Epithelial cell of proximal tubule (primary cell): ENCODE data around the gene ZNF554. TPM values are rescaled to one million over a fixed set of nuclear protein-coding genes. Genes with fewer than 3 reads are reported as not detected.

Experiments
- DNase-seq: peaks from one replicate; pipeline ENCODE4 v3.0.0-alpha.2; 2011; ENCODE audit warnings: low read depth
- H3K4me3 ChIP-seq: 2 replicates; pipeline ENCODE4 v1.5.1; 2011; ENCODE audit warnings: low read depth, mild to moderate bottlenecking, low read length
- CTCF ChIP-seq: conservative IDR thresholded peaks from 2 replicates; pipeline ENCODE4 v1.5.1; 2012; ENCODE audit warnings: low read depth, mild to moderate bottlenecking, low read length
- total RNA-seq: library from RNA; depleted of rRNA; stranded (reverse); fragments of >200 nt; gene quantifications from 2 replicates; pipeline ENCODE4 v1.2.3, GENCODE V29; 2015

The ZNF554 gene
- total RNA-seq, 1 donor from 2014 or later = 2.5 TPM

GRCh38 chr19:2834294-2834871 is 14.7 kb downstream of the ZNF554 start:
- DNase-seq = no peak
- TF ChIP-seq CTCF = no peak
- H3K4me3 ChIP-seq = no peak overlapping the region

GRCh38 chr19:2837430-2837829 is 17.8 kb downstream of the ZNF554 start:
- H3K4me3 ChIP-seq = no peak overlapping the region
- no peak for DNase-seq
- TF ChIP-seq CTCF = no peak

DNA sequence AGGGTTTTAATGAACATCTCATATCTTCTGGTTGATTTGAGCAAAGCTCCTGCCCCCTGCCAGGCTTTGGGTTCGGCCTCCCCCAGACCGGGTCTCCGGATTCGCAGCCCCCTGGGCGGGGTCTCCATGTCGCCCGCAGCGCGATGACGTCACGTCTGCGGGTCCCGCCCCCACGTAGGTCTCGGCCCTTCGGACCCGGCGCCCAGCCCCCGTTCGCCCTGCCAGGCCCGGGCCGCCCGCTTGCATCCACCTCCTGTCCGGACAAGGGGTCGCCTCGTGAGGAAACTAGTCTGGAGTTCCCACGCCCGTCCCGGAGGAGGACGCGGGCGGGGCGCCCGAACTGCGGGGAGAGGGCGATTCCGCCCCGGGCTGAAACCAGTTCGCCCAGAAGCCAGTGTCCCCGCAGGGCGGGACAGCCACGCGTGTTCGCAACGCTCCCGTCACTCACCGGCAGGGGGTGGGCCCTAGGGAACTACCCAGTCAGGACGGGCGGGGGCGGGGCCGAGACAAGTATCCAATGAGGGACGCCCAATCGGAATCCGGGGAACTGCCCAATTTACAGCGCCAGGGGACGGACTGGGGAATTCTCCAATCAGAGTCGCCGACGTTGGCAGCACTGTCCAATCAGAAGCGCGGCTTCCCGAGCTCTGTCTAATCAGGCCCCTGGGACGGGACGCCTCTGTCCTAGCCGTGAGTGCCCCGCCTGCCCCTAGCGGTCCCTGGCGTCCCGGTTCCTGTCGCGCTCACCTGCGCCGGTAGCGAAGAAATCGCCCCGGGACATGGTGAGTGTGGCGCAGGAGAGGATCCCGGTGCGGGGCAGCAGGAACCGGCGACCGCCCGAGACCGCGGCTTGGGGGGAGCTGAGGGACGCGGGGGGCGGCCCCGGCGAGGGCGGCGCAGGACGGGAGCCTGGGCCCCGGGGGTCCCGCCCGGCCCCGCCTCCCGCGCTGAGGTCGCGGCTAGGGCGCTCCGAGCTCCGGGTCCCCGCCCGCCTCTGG is 21.4 kb downstream of the ZNF554 start, which contains the start of gene ZNF555:
Gene ZNF555, plus strand, starts transcription at position 682 of the 998 bp plus-strand sequence. Its CDS starts 98 bp downstream, at position 780.
- H3K4me3 ChIP-seq = peak within 1 kb of the TSS; percentile 89
- peak; percentile 40 for TF ChIP-seq CTCF
- peak; percentile 88 for DNase-seq

DNA sequence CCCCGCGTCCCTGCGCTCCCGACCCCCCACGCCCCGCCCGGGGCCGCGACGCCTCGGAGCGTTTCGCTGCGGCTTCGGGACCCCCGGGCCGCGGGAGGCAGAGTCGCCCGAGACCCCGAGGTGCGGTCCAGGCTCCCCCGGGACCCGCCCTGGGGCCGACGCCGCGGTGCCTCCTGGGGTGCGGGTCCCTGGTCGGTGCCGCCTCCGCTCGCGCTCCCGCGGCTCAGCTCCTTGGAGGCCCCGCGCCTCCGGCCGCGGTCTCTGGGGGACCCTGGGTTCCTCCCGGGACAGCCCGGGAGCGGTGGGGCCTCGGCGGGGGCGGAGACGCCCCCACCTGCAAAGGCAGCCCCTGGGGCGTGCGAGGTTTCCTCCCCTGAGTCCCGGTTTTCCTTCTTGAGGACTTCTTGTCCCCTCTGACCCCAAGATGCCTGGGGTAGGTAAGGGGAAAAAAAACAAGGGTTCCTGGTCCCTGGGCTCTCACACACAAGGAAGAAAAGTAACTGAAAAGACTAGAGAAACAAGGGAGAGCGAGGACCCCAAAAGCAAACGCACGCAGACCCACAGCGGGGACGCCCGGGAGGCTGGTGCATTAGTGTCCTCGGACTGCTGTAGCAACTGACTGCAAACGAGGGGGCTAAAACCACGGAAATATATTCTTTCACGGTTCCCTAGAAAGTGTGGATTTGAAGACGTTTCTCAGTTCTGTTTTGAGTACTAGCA is 22.3 kb downstream of the ZNF554 start:
- DNase-seq = no peak
- no peak for TF ChIP-seq CTCF
- H3K4me3 ChIP-seq = peak overlapping the region; percentile 89

DNA sequence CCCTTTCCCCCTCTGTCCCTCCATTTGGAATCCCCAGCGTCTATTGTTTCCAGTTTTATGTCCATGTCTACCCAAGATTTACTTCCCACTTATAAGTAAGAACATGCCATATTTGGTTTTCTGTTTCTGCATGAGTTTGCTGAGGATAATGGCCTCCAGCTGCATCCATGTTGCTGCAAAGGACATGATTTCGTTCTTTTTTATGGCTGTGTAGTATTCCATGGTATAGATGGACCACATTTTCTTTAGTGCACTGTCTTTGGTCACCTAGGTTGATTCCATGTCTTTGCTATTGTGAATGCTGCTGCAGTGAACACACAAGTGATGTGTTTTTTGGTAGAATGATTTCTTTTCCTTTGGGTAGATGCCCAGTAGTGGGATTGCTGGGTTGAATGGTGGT is 25.4 kb downstream of the ZNF554 start:
- no peak for DNase-seq
- TF ChIP-seq CTCF = no peak
- no peak overlapping the region for H3K4me3 ChIP-seq

DNA sequence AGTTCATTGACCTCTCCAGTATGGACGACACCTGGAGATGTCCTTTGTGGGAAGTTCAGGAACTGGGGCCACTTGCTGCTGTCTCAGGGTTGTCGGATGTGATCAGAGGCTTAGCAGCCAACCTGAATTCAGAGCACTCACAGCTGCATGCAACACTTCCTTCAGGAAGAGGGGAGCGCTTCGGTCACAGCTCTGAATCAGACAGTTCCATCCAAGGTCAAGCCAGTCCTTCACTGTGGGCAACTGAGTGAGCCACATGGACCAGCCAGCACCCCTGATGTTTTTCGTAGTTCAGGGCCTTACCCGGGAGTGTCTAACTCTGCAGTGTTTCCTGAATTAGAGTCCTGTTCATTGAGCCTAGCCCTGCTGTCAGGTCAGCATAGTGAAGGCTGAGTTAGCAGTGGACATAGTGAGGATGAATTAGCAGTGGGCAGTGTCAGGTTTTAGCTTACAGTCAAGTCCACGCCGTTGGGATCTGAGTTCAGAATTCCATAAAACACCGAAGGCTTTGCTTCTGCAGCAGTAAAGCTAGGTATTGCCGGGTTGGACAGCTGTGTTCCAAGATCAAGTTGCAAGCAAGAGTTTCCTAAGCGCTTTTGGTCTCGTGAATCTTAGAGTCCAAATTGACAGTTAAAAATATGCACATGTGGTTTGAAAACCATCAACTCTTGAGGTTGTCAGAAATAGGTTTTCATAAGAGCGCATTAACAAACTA is 26.7 kb downstream of the ZNF554 start:
- DNase-seq = no peak
- TF ChIP-seq CTCF = no peak
- H3K4me3 ChIP-seq = no peak overlapping the region
